ENCODE results near the gene GALNT17. TPM values are rescaled to one million over a fixed set of nuclear protein-coding genes. Genes with fewer than 3 reads are reported as not detected.

Gene GALNT17
- total and polyA plus RNA-seq, 2 experiments from 2014 or later = 2.3 to 4.6 TPM

- DNase-seq (ENCODE audit: low read depth in 1 of 2, low spot score in 1 of 2) = no peak
- H3K4me1 ChIP-seq (ENCODE audit: low read depth) = peaks cover 5% of the 10 kb centered on the region
- no peaks in the 10 kb centered on the region for H3K27me3 ChIP-seq
- H3K36me3 ChIP-seq = no peaks in the 10 kb centered on the region
- no peak overlapping the region for H3K4me3 ChIP-seq
- H3K9me3 ChIP-seq (ENCODE audit: low read depth) = no peaks in the 10 kb centered on the region
- no peak overlapping the region for H3K27ac ChIP-seq
- TF ChIP-seq, protein P1, sequence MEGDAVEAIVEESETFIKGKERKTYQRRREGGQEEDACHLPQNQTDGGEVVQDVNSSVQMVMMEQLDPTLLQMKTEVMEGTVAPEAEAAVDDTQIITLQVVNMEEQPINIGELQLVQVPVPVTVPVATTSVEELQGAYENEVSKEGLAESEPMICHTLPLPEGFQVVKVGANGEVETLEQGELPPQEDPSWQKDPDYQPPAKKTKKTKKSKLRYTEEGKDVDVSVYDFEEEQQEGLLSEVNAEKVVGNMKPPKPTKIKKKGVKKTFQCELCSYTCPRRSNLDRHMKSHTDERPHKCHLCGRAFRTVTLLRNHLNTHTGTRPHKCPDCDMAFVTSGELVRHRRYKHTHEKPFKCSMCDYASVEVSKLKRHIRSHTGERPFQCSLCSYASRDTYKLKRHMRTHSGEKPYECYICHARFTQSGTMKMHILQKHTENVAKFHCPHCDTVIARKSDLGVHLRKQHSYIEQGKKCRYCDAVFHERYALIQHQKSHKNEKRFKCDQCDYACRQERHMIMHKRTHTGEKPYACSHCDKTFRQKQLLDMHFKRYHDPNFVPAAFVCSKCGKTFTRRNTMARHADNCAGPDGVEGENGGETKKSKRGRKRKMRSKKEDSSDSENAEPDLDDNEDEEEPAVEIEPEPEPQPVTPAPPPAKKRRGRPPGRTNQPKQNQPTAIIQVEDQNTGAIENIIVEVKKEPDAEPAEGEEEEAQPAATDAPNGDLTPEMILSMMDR (IDR thresholded peaks at IDR 0.05; ENCODE audit: low read depth, low read length) = no peak
Measured at GRCh38 chr7:71477441-71477840, 345.5 kb downstream of the GALNT17 start.

GRCh38 chr7:71479231-71479630 lies 347.3 kb downstream of the GALNT17 start:
- TF ChIP-seq, protein P1 (IDR thresholded peaks at IDR 0.05; ENCODE audit: low read depth, low read length) = no peak
- Histone ChIP-seq H3K27ac (no peak overlapping the region), H3K36me3 (no peaks in the 10 kb centered on the region), H3K27me3 (no peaks in the 10 kb centered on the region), H3K4me1 (ENCODE audit: low read depth) (peaks cover 5% of the 10 kb centered on the region), H3K9me3 (ENCODE audit: low read depth) (no peaks in the 10 kb centered on the region), H3K4me3 (no peak overlapping the region)
- DNase-seq (ENCODE audit: low read depth in 1 of 2, low spot score in 1 of 2) = no peak

- H3K9me3 ChIP-seq (ENCODE audit: low read depth) = no peaks in the 10 kb centered on the region
- H3K4me3 ChIP-seq = no peak overlapping the region
- peaks cover 5% of the 10 kb centered on the region for H3K4me1 ChIP-seq (ENCODE audit: low read depth)
- no peaks in the 10 kb centered on the region for H3K27me3 ChIP-seq
- TF ChIP-seq, protein P1 (IDR thresholded peaks at IDR 0.05; ENCODE audit: low read depth, low read length) = no peak
- DNase-seq (ENCODE audit: low read depth in 1 of 2, low spot score in 1 of 2) = no peak
- no peaks in the 10 kb centered on the region for H3K36me3 ChIP-seq
- no peak overlapping the region for H3K27ac ChIP-seq
Measured at GRCh38 chr7:71480791-71481190, 348.8 kb downstream of the GALNT17 start.

DNA sequence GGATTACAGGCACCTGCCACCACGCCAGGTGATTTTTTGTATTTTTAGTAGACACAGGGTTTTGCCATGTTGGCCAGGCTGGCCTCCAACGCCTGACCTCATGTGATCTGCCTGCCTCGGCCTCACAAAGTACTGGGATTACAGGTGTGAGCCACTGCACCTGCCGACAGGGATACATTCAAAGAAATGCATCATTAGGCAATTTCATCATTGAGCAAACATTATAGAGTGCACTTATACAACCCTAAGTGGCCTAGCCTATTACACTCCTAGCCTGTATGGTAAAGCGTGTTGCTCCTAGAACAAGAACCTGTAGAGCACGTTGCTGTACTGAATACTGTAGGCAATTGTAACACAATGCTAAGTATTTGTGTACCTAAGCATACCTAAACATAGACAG lies 350.3 kb downstream of the GALNT17 start:
- Histone ChIP-seq H3K36me3 (no peaks in the 10 kb centered on the region), H3K27ac (no peak overlapping the region), H3K4me1 (ENCODE audit: low read depth) (peaks cover 5% of the 10 kb centered on the region), H3K4me3 (no peak overlapping the region), H3K27me3 (no peaks in the 10 kb centered on the region), H3K9me3 (ENCODE audit: low read depth) (no peaks in the 10 kb centered on the region)
- TF ChIP-seq, protein P1 (IDR thresholded peaks at IDR 0.05; ENCODE audit: low read depth, low read length) = no peak
- no peak for DNase-seq (ENCODE audit: low read depth in 1 of 2, low spot score in 1 of 2)

- Histone ChIP-seq H3K4me1 (ENCODE audit: low read depth) (peaks cover 2% of the 10 kb centered on the region), H3K27ac (no peak overlapping the region), H3K27me3 (no peaks in the 10 kb centered on the region), H3K4me3 (no peak overlapping the region), H3K36me3 (no peaks in the 10 kb centered on the region), H3K9me3 (ENCODE audit: low read depth) (no peaks in the 10 kb centered on the region)
- DNase-seq (ENCODE audit: low read depth in 1 of 2, low spot score in 1 of 2) = no peak
- TF ChIP-seq, protein P1 (IDR thresholded peaks at IDR 0.05; ENCODE audit: low read depth, low read length) = no peak
Measured at GRCh38 chr7:71484380-71484779, 352.4 kb downstream of the GALNT17 start.

DNA sequence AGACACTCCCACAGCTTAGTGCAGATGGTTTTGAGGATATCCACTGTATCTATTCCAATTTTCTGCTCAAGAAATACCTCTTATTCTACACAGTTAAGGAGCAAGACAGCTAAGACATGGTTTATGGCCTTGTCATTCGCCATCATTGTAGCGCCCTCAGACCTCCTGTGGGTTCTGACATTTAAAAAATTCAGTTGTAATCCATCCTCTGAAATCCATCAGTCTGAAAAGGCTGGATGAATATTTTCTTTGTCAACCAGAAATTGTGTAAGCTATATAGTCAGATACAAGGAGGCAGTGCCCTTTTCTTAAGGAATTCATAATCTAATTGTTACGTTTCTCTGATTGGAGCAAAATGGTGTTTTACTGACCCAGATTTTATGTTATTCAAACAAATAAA lies 353.6 kb downstream of the GALNT17 start:
- TF ChIP-seq, protein P1 (IDR thresholded peaks at IDR 0.05; ENCODE audit: low read depth, low read length) = no peak
- no peak for DNase-seq (ENCODE audit: low read depth in 1 of 2, low spot score in 1 of 2)
- no peak overlapping the region for H3K4me3 ChIP-seq
- no peaks in the 10 kb centered on the region for H3K27me3 ChIP-seq
- H3K27ac ChIP-seq = no peak overlapping the region
- no peaks in the 10 kb centered on the region for H3K36me3 ChIP-seq
- H3K4me1 ChIP-seq (ENCODE audit: low read depth) = no peaks in the 10 kb centered on the region
- no peaks in the 10 kb centered on the region for H3K9me3 ChIP-seq (ENCODE audit: low read depth)
